HS-5 (cell line): ENCODE results near the gene TMEM171.

ENCODE experiments used
- DNase-seq: peaks from one replicate; pipeline ENCODE4 v3.0.0-alpha.2; 2012; ENCODE audit warnings: low read depth

Gene TMEM171

DNA sequence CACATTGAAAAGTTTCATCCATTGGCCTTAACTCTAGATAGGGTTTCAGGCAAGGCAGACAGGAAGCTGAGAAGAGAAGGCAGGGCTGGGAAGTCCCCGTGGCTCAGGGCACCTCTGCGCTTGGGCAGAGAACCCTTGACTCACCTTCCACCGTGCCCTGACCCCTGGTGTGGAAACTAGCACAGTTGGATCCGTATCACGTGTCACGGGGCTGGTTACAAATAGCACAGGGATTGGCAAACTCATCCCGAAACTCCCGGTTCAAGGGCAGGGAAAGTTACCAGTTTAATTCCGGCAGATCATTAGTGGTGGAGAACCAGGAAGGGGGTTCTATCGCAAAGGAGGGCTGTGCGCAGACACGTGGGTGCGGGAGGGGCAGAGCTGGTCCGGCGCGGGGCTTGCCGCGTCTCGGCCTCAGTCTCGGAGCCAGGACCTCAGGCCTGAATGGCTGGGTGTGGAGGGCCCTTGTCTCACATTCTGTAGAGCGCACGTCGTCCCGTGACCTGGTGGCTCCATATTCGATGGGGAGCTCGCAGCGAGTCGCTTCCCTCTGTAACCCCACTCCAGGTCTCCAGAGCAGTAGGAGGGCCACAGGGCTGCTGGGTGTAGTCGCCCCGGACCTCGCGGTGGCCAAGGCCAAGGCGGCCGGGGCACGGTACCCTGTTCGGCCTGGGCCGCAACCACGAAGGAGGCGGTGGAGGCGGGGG lies 771 bp upstream of the TMEM171 start:
- no peak for DNase-seq

DNA sequence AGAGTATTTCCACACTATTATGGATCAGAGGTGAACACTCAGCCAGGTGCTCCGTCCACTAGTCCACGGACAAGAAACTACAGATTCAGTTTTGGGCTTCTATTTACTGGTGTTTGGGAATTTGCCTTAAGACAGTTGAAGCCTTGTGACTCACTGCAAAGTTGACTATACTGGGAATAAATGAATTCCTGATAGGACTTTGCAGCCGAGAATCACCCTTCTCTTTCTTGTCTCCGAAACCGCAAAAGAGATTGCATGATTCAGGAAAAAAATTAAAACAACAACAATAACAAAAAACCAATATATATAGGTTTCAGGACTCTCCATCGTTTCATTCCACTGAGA lies 716 bp downstream of the TMEM171 start:
- DNase-seq, result peak; percentile 41

DNA sequence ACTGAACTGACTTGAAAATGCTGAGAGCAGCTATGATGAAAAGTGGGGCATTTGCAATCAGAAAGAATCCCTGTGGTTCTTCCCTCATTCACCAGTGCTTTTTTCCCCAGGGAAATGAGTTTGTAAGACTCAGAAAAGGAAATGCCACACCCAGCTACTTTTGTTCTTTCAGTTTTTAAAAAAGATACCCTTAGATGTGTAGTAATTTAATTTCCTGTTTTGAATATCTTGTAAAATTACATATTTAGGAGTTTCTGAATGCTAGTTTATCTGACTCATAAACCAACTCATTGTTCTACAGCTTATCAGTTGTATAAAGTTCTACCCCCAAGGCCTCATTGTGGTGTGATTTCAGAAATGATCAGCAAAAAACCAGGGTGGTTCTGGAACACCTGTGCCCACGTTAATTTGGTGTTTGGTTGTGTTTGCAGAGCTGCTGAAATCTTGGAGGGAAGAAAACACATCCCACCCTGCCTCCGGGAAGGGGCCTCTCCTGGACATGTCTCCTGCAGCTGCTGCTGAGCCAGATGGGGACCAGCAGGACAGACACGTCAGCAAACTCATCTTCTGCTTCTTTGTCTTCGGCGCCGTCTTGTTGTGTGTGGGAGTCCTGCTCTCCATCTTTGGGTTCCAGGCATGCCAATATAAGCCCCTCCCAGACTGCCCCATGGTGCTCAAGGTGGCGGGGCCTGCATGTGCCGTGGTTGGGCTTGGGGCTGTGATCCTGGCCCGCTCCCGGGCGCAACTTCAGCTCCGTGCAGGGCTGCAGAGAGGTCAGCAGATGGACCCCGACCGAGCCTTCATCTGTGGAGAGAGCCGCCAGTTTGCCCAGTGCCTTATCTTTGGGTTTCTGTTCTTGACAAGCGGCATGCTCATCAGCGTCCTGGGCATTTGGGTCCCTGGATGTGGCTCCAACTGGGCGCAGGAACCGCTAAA lies 2.8 kb downstream of the TMEM171 start:
- DNase-seq, result peak; percentile 88

DNA sequence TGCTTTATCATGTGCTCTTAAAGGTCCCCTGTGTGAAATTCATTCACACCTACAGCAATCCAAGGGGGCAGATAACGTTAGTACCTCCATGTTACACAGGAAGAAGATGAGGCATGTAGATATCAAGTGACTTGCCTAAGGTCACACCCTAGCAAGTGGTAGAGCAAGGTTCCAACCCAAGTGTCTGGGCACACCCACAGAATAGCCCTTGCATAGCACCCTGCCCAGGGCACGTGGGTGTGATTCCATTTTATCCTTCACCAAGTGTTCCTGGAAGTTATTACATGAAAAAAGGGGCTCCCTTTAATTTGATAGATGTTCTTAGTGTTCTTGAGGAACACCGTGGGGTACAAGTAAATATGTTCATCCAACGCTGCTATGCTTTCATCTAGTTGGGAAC lies 4.9 kb downstream of the TMEM171 start:
- no peak for DNase-seq

DNA sequence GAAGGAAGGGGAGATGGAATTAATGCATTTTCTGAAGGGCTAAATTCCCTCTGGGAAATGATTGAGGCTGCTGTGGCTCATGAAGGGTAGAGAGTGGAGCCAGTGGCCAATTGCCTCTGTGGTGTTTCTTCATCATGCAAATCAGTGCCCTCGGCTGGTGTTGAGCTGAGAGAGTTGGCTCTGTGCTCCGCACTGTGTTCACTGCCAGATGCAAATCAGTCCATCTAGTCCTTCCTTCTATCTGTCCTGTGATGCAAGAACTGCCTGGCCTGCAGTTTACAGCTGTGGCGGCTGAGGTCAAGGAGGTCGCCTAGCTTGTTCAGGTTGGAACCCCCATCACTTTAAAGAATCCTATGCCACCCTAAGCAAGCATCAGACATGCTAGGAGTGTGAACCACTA lies 6.0 kb downstream of the TMEM171 start:
- DNase-seq, result no peak

DNA sequence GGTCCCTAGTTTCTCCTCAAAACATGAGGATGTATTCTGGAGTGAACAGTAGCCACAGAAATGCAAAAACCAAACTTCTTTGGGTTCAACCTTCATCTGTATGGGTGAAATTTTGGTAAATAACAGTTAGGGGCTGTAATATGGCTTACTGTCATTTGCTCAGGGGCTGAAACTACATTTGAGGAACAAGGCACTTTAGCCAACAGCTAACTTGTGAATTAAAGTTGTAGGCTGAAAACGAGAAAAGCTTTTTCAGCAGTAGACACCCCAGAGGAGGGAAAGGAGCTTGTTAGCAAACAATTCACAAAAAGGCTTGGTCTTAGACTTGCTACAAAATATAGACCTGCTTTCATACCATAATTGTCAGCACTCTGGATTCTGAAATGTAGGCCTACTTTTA lies 6.6 kb downstream of the TMEM171 start:
- no peak for DNase-seq

DNA sequence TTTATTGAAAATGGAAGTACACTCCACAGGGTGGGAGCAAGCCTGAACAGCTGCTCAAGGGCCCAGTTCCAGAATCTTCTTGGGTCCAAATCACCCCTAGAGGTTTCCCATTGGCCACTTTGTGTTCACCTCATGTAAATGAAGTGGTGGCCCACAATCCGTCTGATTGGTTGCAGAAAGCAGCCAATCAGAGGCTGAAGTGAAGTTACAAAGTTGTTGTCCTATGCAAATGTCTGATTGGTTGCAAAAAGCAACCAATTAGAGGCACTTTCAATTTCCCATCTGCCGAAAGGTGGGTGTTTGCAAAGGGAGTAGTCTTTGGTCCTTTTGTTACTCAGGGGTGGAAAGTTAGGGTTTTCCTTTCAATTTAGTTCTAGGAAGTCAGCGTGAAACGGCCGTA lies 8.8 kb downstream of the TMEM171 start:
- no peak for DNase-seq

DNA sequence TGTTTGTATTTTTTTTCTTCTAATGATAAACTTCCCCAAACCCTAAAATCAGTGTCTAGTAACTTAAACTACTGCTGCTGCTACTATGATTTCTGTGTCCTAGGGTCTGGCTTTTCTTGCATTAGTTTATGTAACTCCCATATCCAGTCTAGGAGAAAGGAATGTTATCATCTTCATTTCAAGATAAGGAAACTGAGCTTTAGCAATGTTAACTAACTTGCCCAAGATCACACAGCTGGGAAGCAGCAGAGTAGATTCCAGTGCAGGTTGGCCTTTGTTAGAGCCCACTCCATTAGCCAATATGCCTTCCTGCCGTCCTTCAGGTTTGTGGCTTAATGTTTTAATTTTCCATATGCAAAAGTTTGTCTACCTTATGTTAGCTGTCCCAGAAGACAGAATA lies 10.4 kb downstream of the TMEM171 start:
- DNase-seq, result no peak

DNA sequence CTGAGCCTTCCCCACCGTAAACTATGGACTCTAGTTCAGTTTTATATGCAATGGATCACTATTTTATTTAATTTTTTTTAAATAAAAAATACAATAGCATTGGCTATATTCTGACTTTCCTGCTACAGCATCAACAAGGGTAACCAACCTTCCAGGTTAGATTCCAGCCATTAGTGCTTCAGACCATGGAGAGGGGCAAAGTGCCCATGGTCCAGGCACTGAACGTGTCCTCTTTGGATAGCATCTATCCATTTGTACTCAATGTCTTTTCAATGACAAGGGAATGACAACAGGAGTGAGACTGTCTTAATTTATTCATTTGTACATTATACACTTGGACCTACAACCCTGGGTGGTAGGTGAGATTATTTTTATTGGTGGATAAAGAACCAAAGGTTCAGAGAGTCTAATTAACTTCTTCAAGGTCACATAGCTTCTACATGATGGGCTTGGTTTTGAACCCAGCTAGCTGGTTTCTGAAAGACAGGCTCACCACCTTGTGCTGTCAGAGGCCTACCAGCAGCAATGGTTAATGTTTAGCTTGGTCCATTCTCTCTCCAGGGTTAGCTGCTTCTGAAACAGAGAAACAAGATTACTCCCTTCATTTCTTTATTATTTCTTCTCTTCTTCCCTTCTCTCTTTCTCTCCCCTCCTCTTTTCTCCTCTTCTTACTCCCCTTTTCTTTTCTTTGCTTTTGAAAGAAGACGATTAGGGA lies 11.5 kb downstream of the TMEM171 start:
- DNase-seq, result no peak

DNA sequence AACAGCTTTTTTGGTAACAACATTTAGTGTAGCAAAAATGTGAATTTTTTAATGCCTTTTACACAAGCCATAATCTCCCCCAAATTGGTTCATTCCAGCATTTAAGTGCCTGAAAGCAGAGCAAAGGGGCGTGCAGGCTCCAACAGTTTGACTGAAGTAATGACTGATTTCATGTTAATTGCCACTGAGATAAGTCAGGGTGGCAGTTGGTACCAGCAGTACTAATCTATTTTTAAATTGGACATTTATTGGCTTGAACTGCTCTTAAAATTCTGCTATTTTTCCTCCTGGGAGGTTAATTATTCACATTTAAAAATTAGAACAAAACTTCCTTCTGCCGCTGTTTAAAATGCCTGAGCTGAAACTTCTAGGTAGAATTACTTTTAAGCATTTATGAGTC lies 12.4 kb downstream of the TMEM171 start:
- no peak for DNase-seq

DNA sequence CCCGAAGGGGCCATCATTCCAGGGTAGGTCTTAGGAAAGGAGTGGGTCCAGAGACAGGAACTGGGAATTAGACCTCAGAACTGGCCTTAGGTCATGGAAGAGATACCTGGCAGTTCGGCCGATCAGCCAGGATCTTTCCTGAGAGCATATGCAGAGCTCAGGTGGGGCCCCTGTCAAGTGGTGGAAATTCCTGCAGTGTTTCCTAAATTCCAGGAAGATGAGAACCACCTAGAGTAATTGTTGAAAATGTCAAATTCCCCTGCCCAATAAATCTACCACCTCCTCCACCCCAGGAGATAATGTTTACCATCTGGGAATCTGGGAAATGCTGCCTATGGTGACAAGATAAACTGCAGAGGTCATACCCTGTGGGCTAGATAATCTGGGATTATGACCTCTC lies 14.6 kb downstream of the TMEM171 start:
- no peak for DNase-seq

DNA sequence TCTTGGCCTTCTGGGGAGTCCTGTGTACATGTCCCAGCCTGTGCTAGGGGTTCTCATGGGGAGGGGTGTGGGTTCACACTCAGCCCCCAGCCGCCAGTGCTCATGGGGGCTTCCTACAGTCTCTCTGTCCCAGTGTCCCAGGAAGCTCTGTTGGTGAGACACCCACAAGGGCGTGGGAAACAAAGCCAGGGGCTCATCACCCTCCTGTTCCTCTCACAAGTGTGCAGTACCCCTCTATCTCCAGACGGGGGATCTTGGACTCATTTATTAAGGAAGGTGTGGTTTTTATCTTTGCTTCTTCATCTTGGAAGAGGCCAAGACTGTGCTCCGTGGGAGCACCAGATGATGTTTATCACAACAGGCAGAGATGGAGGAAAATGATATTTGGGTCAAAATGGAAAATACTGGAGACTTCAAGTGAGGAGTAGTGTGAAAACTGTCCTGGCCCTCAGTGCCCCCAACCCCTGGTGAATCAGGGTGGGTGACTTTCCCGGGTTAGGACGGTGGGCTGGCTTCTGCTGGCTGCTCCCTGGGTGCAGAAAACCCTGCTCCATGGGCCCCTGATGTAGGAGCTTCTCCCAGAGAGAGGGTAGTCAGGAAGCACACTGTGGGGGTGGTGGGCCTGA lies 15.2 kb downstream of the TMEM171 start:
- DNase-seq, result no peak

DNA sequence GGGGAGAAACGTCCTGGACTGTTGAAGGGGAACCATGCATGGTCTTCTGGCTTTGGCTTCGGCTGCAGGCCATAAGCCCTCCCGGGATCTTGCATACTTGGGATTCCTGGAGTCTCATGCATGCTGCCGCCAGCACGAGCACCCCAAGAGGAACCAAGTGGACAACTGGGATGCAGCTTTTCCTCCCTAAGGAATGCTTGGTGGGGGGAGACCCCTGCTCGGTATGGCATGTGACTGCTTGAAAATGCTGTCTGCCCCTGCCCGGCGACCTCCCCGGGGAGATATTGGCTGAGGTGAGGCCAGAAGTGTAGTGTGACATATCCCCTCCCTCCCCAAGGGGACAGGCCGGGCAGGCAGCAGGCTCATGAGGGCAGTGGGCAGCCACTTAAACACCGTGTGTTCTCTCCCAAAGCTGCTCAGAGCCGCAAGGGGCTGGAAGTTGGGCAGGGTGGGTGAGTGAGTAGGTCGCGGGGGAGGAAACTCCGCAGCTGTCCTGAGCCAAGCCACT lies 15.7 kb downstream of the TMEM171 start:
- no peak for DNase-seq

DNA sequence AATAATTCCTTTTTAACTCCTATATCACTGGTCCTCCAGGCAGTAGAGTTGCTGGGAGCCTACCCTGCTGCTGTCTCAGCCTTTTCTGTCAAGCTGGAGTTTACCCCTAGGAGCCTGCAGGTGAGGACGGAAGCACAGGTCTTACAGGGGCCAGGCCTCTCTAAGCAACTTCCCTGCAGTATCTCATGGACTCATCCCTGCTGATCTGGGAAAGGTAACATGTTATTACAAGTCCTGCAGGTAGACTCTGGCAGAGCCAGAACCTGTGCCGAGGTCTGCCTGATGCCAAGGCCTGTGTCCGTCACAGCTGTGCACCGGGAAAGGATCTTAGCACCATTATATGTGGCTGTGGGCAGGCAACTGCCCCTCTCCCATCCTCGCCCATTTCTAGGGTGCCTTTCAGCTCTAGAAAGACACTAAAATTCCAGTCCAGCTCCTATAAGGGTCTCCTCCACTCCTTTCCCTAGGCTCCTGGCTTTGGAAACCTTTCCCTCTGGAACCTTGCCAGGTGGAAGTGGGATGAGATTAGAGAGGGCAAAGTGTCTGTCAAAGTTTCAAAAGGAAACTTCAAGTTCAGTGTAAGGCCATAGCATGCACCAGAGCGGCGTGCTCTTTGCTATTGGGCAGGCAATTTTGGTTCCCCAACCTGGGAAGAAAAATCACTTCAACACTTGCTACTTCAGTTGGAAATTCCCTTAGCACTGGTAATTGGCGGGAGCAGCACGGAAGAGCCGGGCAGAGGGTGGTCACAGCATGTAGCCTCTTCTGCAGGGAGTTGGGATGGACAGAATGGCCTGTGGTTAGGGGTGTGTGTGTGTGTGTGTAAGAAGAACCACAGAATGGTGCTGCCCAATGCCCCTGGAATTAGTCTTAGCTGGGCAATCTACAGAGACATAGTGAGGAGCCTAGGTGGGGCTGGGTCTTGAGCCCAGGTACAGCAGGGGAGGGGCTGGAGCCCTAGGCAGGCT lies 17.5 kb downstream of the TMEM171 start:
- DNase-seq, result no peak

DNA sequence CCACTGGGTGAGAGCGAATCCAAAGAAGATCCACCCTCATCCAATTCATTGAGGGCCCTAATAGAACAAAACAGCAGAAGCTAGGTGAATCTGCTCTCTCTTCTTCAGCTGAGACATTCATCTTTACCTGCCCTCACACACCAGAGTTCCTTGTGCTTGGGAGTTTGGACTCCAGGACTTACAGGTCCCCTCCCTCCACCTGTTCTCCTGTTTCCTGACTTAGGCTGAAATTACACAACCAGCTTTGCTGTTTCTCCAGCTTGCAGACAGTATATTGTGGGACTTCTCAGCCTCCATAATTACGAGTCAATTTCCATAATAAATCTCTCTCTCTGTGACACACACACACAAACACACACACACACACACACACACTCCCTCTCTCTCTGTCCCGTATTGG lies 19.1 kb downstream of the TMEM171 start:
- no peak for DNase-seq

DNA sequence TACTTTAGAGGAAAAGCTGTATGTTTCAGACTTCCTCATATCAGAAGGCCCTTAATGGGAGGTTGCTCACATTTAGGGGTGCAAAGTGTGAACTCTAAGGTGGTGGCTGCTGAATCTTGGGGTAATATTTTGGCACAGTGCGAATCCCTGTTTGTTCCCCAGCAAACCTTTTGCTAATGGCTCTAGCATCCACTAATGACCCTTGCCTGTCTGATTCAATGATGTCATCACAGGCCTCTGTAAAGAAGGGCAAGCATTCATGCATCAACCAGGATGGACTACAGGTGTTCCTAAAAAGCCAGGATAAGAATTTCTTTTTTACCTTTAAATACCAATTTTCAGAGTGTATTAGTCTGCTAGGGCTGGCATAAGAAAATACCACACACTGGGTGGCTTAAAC lies 20.4 kb downstream of the TMEM171 start:
- no peak for DNase-seq

DNA sequence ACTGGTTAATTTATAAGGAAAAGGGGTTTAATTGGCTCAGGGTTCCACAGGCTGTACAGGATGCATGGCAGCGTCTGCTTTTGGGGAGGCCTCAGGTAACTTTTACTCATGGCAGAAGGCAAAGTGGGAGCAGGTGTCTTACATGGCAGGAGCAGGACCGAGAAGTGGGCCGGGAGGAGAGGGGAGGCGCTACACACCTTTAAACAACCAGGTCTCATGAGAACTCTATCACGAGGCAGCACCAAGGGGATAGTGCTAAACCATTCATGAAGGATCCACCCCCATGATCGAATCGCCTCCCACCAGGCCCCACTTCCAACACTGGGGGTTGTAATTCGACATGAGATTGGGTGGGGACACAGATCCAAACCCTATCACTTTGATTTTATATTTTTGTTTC lies 21.7 kb downstream of the TMEM171 start:
- DNase-seq, result no peak

DNA sequence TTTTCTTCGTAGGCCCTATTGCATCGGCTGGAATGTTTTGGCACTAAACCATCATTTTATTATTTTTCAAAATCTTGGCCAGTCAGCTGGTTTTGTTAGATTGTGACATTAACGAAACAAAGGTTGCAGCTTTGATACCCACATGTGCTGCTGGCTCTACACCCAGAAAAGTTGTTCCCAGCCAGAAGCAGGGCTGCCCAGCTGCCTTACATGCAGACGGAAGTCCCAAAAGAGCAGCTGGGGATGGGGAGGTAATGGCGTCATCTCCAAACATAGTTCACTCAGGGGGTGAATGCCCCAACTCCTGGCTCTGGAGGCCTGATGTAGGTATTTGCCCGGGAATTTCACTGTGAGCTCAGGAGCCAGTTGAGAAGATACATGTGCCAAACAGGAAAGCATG lies 23.3 kb downstream of the TMEM171 start:
- DNase-seq, result no peak

DNA sequence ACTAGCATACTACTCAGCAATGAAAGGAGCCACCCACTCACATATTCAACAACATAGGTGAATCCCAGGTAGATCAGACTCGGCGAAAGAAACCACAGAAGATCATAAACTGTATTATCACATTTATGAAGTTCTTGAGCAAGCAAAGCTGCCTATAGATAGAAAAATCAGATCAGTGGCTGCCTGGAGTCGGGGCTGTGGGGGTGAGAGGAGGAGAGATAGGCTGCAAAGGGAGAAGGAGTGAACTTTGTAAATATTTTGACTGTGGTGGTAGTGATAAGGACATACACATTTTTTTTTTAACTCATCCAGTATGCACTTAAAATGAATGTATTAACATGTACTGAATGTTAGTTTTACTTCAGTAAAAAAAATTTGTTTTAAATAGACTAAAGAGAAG lies 29.2 kb downstream of the TMEM171 start:
- DNase-seq, result no peak

DNA sequence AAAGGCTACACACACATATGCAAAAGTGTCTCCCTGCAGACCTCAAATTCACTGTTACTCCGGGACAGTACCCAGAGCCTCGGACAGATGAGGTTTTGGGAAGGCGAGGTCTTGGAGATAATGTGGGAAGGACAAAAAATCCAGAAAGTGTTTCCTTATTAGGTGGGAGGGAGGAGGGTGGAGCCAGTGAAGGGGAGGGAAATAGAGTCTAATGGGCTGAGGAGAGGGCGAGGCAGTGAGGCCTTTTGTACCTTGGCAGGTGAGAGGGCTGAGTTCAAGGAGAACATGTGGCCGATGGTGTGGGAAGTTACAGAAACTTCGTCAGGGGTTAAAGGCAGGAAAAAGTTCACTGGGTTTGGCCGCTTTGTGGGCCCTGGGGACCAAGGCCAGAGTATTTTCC lies 30.5 kb downstream of the TMEM171 start:
- DNase-seq, result no peak

DNA sequence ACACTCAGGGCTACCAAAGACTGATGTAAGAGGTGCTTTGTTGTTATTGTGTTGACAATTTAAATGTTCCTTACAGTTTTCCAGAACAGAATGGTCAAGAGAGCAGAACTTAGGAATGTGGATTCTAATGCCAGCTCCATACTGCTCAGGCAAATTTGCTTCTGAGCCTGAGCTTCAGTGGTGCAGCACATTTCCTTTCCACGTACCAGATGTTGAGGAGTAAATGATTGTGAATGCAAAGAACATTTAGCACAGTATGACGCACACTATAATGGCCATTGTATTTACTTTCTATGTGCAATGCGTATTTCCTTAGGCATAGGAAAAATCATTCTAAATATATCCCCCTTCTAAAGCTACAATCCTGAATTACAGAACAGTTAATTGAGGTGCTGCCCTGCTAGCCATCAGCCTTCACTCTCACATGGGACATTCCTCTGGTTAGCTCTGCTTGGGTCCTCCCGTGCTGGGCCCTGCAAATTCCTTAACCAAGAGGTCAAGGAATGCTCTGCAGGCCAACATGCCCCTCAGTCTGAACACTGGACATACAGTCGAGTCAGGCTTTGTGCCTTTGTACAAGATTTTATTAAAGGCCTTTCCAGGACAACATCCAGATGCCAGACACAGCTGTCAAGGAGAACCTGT lies 31.5 kb downstream of the TMEM171 start:
- DNase-seq, result no peak
